Measurements from ENCODE around the gene GJD4. TPM values are rescaled to one million over a fixed set of nuclear protein-coding genes. Genes with fewer than 3 reads are reported as not detected.

Gene GJD4
- total RNA-seq, 1 donor from 2014 or later: not detected

DNA sequence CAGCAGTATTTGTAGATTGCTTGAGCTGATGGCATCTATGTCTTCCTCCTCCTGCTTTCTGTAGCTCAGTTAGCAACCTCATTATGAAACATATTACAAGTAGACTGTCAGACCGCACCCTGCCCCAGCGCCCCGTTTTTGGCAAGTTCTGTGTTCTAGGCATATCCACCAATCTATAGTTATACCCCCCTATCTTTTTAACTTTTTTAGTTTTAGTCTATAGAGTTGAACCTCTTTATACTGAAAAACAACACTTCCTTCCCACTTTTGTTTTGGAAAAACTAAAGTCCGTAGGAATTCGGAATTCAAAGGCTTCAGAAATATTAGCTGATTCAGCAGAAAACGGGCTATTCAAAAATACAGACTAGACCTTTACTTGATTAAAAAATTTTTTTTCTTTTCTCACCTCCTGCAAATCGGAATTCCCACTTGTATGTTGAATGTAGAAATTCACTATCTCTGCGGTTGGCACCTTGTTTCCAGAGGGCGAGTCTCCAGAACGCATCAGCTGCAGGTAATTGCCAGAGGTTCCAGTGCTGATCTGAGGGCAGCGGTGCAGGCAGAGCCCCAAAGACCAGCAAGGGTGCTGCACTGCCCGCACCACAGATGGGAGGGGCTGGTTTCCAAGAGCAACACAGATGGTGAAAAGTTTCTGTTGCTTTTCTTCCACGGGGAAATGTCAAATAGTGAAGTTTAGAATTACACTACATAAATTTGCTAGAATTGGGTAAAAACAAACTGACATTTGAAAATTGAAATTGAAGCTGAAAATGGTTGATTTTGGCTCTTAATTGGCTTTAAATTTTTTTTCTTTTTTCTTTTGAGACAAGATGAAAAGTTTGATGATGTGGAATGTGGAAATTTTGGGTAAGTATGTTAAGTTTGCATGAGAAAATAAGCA, 39.2 kb downstream of the GJD4 start:
- TF ChIP-seq, protein P1, sequence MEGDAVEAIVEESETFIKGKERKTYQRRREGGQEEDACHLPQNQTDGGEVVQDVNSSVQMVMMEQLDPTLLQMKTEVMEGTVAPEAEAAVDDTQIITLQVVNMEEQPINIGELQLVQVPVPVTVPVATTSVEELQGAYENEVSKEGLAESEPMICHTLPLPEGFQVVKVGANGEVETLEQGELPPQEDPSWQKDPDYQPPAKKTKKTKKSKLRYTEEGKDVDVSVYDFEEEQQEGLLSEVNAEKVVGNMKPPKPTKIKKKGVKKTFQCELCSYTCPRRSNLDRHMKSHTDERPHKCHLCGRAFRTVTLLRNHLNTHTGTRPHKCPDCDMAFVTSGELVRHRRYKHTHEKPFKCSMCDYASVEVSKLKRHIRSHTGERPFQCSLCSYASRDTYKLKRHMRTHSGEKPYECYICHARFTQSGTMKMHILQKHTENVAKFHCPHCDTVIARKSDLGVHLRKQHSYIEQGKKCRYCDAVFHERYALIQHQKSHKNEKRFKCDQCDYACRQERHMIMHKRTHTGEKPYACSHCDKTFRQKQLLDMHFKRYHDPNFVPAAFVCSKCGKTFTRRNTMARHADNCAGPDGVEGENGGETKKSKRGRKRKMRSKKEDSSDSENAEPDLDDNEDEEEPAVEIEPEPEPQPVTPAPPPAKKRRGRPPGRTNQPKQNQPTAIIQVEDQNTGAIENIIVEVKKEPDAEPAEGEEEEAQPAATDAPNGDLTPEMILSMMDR (IDR thresholded peaks at IDR 0.05; ENCODE audit: insufficient read depth, low read length, severe bottlenecking): no peak
- H3K27me3 ChIP-seq (ENCODE audit: control insufficient read depth, insufficient read depth, low read length): no peaks in the 10 kb centered on the region
- peak overlapping the region; percentile 49 for H3K4me3 ChIP-seq (ENCODE audit: low read depth, low read length)
- no peak for FAIRE-seq
- no peak for DNase-seq (ENCODE audit: low read depth)
- H3K36me3 ChIP-seq (ENCODE audit: control insufficient read depth, insufficient read depth, low read length): no peaks in the 10 kb centered on the region

DNA sequence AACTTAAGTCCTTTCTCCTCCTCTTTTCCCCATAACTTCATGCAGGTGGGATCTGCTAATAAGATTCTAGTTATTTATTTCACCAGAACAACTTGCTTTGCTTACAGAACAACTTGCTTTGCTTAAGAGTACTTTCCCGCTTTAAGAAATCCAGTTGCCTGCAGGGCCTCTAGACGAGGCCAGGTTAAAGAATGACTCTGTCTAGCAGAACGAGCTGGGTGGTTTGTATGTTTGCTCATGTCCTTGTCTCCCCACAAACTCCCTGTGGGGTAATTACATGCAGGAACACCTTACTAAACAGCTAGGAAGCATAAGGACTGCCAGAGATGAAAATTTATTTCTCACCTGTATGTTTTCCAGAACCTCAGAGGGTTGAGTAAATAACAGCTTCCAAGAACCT, 45.8 kb downstream of the GJD4 start:
- Histone ChIP-seq H3K27me3 (ENCODE audit: control insufficient read depth, insufficient read depth, low read length) (peaks cover 2% of the 10 kb centered on the region), H3K36me3 (ENCODE audit: control insufficient read depth, insufficient read depth, low read length) (no peaks in the 10 kb centered on the region), H3K4me3 (ENCODE audit: low read depth, low read length) (no peak overlapping the region)
- FAIRE-seq (no peak), DNase-seq (ENCODE audit: low read depth) (peak; percentile 18)
- TF ChIP-seq, protein P1 (IDR thresholded peaks at IDR 0.05; ENCODE audit: insufficient read depth, low read length, severe bottlenecking): no peak

DNA sequence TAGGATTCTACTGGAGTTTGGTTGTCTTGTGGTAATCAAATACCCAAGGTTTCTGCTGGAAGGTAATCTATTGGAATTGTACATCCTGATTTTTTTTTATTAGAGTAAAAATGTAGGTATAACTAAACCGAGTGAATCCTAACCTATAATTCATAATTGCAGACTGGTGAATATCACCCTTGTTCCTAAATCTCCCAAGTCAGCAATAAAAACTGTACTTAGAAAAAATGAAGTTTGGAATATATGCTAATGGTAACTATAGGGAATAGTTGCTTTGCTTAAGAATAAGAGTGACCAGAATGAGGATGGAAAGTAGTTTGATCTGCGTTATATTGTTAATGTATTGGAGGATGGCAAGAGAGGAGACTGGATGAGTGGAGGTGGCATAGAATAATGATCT, 47.7 kb downstream of the GJD4 start:
- Histone ChIP-seq H3K27me3 (ENCODE audit: control insufficient read depth, insufficient read depth, low read length) (peaks cover 2% of the 10 kb centered on the region), H3K36me3 (ENCODE audit: control insufficient read depth, insufficient read depth, low read length) (no peaks in the 10 kb centered on the region), H3K4me3 (ENCODE audit: low read depth, low read length) (no peak overlapping the region)
- FAIRE-seq (no peak), DNase-seq (ENCODE audit: low read depth) (no peak)
- TF ChIP-seq, protein P1 (IDR thresholded peaks at IDR 0.05; ENCODE audit: insufficient read depth, low read length, severe bottlenecking): no peak

DNA sequence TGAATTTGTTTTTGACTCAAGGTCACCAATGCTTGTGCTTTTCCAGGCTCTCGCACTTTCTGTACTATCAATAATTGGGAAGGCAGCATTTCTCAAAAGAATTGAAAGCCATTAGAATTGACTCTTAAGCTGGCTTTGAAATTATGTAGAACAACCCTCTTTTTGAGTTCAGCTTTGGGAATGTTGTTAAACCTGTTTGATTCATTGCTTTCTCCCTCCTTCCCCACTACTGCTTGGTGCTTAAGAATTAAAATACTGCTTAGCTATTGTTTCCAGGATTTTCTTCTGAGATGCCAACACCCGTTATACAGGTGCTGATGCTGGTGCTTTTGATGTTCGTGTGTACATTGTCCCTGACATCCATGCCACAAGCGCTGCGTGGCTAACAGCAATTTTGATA, 52.5 kb downstream of the GJD4 start:
- FAIRE-seq (no peak), DNase-seq (ENCODE audit: low read depth) (peak; percentile 48)
- TF ChIP-seq, protein P1 (IDR thresholded peaks at IDR 0.05; ENCODE audit: insufficient read depth, low read length, severe bottlenecking): no peak
- H3K36me3 ChIP-seq (ENCODE audit: control insufficient read depth, insufficient read depth, low read length): no peaks in the 10 kb centered on the region
- H3K27me3 ChIP-seq (ENCODE audit: control insufficient read depth, insufficient read depth, low read length): no peaks in the 10 kb centered on the region
- no peak overlapping the region for H3K4me3 ChIP-seq (ENCODE audit: low read depth, low read length)

Other genes with a start within 250 kb of the GJD4 start
- 5.2 and 6.8 TPM in 2 replicates for gene FZD8, start 37.0 kb downstream of the GJD4 start, total RNA-seq

Data from bronchial epithelial cell (primary cell).